ENCODE measurements around the gene TBC1D22B. TPM values are rescaled to one million over a fixed set of nuclear protein-coding genes. Genes with fewer than 3 reads are reported as not detected.

TBC1D22B gene
- total RNA-seq, 1 experiment from 2014 or later, result 11.8 TPM

- peak; percentile 42 to 75 for TF ChIP-seq CTCF (IDR thresholded peaks at IDR 0.05; ENCODE audit: insufficient read depth in 1 of 2, low read depth in 1 of 2, low read length in 1 of 2, severe bottlenecking in 1 of 2, unreplicated experiment in 1 of 2)
- Histone ChIP-seq H3K27me3 (replicated peaks; ENCODE audit: control insufficient read depth, insufficient read depth, low read length) (no peaks in the 10 kb centered on the region), H3K9me3 (no peaks in the 10 kb centered on the region), H3K36me3 (ENCODE audit: control insufficient read depth, insufficient read depth, low read length) (no peaks in the 10 kb centered on the region; the same call in none of the 2 replicates), H3K4me3 (ENCODE audit: low read depth, low read length) (no peak overlapping the region), H3K4me1 (no peaks in the 10 kb centered on the region)
- Mint-ChIP-seq H3K27ac (ENCODE audit: unreplicated experiment) (no peak overlapping the region), H3K4me1 (ENCODE audit: low read depth, unreplicated experiment) (no peaks in the 10 kb centered on the region), H3K9me3 (ENCODE audit: unreplicated experiment) (no peaks in the 10 kb centered on the region), H3K4me3 (ENCODE audit: unreplicated experiment) (no peak overlapping the region), H3K27me3 (ENCODE audit: insufficient read depth, unreplicated experiment) (no peaks in the 10 kb centered on the region), H3K36me3 (ENCODE audit: insufficient read depth, unreplicated experiment) (peaks cover under 1% of the 10 kb centered on the region)
- intact Hi-C loops (cut with micrococcal nuclease; ENCODE audit: unreplicated experiment), result loop anchor here (1.0 kb wide), 1 partner anchor 293 kb away; no protein-coding TSS in a partner anchor
- CTCF ChIA-PET, result interaction anchor here (0.6 to 1.5 kb wide), 3 partner anchors 9 to 12 kb away, joined by 3 to 6 read pairs (median 5); no protein-coding TSS in a partner anchor
- BruUV-seq (replicated peaks), result no TSS peak
- POLR2A ChIA-PET, result no interaction called here
- peak; percentile 54 to 55 for DNase-seq
Observed at GRCh38 chr6:37314487-37315156, 57.0 kb downstream of the TBC1D22B start.

GRCh38 chr6:37315157-37315515 is 57.6 kb downstream of the TBC1D22B start:
- peaks cover 4% of the 10 kb centered on the region for H3K36me3 Mint-ChIP-seq (ENCODE audit: insufficient read depth, unreplicated experiment)
- Histone ChIP-seq H3K9me3 (no peaks in the 10 kb centered on the region), H3K36me3 (ENCODE audit: control insufficient read depth, insufficient read depth, low read length) (no peaks in the 10 kb centered on the region; the same call in none of the 2 replicates), H3K4me3 (ENCODE audit: low read depth, low read length) (no peak overlapping the region), H3K27me3 (replicated peaks; ENCODE audit: control insufficient read depth, insufficient read depth, low read length) (no peaks in the 10 kb centered on the region), H3K4me1 (no peaks in the 10 kb centered on the region)
- ChIA-PET POLR2A (no interaction called here), CTCF (interaction anchor here (0.6 to 1.5 kb wide), 2 partner anchors 9 to 13 kb away, joined by 3 to 5 read pairs; no protein-coding TSS in a partner anchor)
- no peak for DNase-seq
- no peaks in the 10 kb centered on the region for H3K27me3 Mint-ChIP-seq (ENCODE audit: insufficient read depth, unreplicated experiment)
- no peak for TF ChIP-seq CTCF (IDR thresholded peaks at IDR 0.05; ENCODE audit: insufficient read depth in 1 of 2, low read depth in 1 of 2, low read length in 1 of 2, severe bottlenecking in 1 of 2, unreplicated experiment in 1 of 2)
- no TSS peak for BruUV-seq (replicated peaks)
- no peak overlapping the region for H3K4me3 Mint-ChIP-seq (ENCODE audit: unreplicated experiment)
- intact Hi-C loops (cut with micrococcal nuclease; ENCODE audit: unreplicated experiment), result loop anchor here (1.0 kb wide), 1 partner anchor 294 kb away; no protein-coding TSS in a partner anchor
- no peaks in the 10 kb centered on the region for H3K4me1 Mint-ChIP-seq (ENCODE audit: low read depth, unreplicated experiment)
- H3K9me3 Mint-ChIP-seq (ENCODE audit: unreplicated experiment), result no peaks in the 10 kb centered on the region
- H3K27ac Mint-ChIP-seq (ENCODE audit: unreplicated experiment), result no peak overlapping the region

- BruUV-seq (replicated peaks), result no TSS peak
- ChIA-PET CTCF (interaction anchor here (0.6 kb wide), 1 partner anchor 55 kb away, joined by 5 read pairs; no protein-coding TSS in a partner anchor), POLR2A (no interaction called here)
- Histone ChIP-seq H3K27me3 (replicated peaks; ENCODE audit: control insufficient read depth, insufficient read depth, low read length) (no peaks in the 10 kb centered on the region), H3K9me3 (no peaks in the 10 kb centered on the region), H3K36me3 (ENCODE audit: control insufficient read depth, insufficient read depth, low read length) (no peaks in the 10 kb centered on the region; the same call in none of the 2 replicates), H3K4me3 (ENCODE audit: low read depth, low read length) (no peak overlapping the region), H3K4me1 (no peaks in the 10 kb centered on the region)
- Mint-ChIP-seq H3K4me3 (ENCODE audit: unreplicated experiment) (no peak overlapping the region), H3K27ac (ENCODE audit: unreplicated experiment) (no peak overlapping the region), H3K4me1 (ENCODE audit: low read depth, unreplicated experiment) (no peaks in the 10 kb centered on the region), H3K9me3 (ENCODE audit: unreplicated experiment) (no peaks in the 10 kb centered on the region), H3K36me3 (ENCODE audit: insufficient read depth, unreplicated experiment) (peaks cover 5% of the 10 kb centered on the region), H3K27me3 (ENCODE audit: insufficient read depth, unreplicated experiment) (no peaks in the 10 kb centered on the region)
- intact Hi-C loops (cut with micrococcal nuclease; ENCODE audit: unreplicated experiment), result no loop called here
- no peak for TF ChIP-seq CTCF (IDR thresholded peaks at IDR 0.05; ENCODE audit: insufficient read depth in 1 of 2, low read depth in 1 of 2, low read length in 1 of 2, severe bottlenecking in 1 of 2, unreplicated experiment in 1 of 2)
- DNase-seq, result no peak
Observed at GRCh38 chr6:37316071-37316470, 58.5 kb downstream of the TBC1D22B start.

Measured in Caco-2 (cell line).